Measurements from ENCODE around the gene TOP3A. TPM values are rescaled to one million over a fixed set of nuclear protein-coding genes. Genes with fewer than 3 reads are reported as not detected.

Gene TOP3A
- total and polyA plus RNA-seq, 2 donors (not counting 1 experiment from before 2014, with no cell fraction given): 13.4 to 55.8 TPM

- no peak overlapping the region for H3K4me3 Mint-ChIP-seq
Observed at GRCh38 chr17:18360518-18360917, 45.7 kb upstream of the TOP3A start.

GRCh38 chr17:18356624-18357023 lies 41.8 kb upstream of the TOP3A start:
- H3K4me1 ChIP-seq (ENCODE audit: control insufficient read depth in 2 of 2, insufficient read depth in 2 of 2, low read length in 2 of 2): no peaks in the 10 kb centered on the region
- H3K4me2 ChIP-seq (replicated peaks; ENCODE audit: low read depth, low read length, poor library complexity, severe bottlenecking): no peak overlapping the region
- no peaks in the 10 kb centered on the region for H3K27me3 Mint-ChIP-seq
- ATAC-seq (ENCODE audit: low read depth) (no peak), DNase-seq (no peak)
- no peaks in the 10 kb centered on the region for H3K27me3 ChIP-seq (replicated peaks in 1 of 4; ENCODE audit: control extremely low read depth in 1 of 4, control insufficient read depth in 3 of 4, insufficient read depth in 4 of 4, low read length in 3 of 4)
- peaks cover 0 to 15% of the 10 kb centered on the region in 2 experiments for H3K36me3 ChIP-seq (replicated peaks in 1 of 2; ENCODE audit: control extremely low read depth in 1 of 2, control insufficient read depth in 1 of 2, extremely low read depth in 1 of 2, insufficient read depth in 2 of 2, low read length in 1 of 2)
- H3K9me3 ChIP-seq (ENCODE audit: control extremely low read depth in 1 of 3, control insufficient read depth in 2 of 3, insufficient read depth in 1 of 3, low read length in 2 of 3): no peaks in the 10 kb centered on the region
- H3K4me3 Mint-ChIP-seq: no peak overlapping the region
- TF ChIP-seq EZH2 (IDR thresholded peaks at IDR 0.05; ENCODE audit: borderline replicate concordance, insufficient read depth, low read depth, low read length, poor library complexity, severe bottlenecking) (no peak), CTCF (IDR thresholded peaks at IDR 0.05) (no peak)
- H3K9me3 Mint-ChIP-seq (ENCODE audit: insufficient read depth): no peaks in the 10 kb centered on the region
- POLR2A ChIA-PET: no interaction called here
- no peak overlapping the region for H3K27ac Mint-ChIP-seq
- WGBS (ENCODE audit: insufficient coverage): 82% methylated on average over 9 of the region's 10 CpGs
- H4K20me1 ChIP-seq (ENCODE audit: control insufficient read depth, insufficient read depth, low read length, poor library complexity, severe bottlenecking): no peaks in the 10 kb centered on the region
- H3K79me2 ChIP-seq (ENCODE audit: control insufficient read depth, insufficient read depth, low read length): no peaks in the 10 kb centered on the region
- CTCF ChIA-PET: no interaction called here
- no peak overlapping the region for H3K9ac ChIP-seq (ENCODE audit: low read length)
- H3K4me3 ChIP-seq (ENCODE audit: control extremely low read depth in 1 of 5, extremely low read depth in 1 of 5, insufficient read depth in 1 of 5, low read depth in 2 of 5, low read length in 4 of 5): no peak overlapping the region
- intact Hi-C loops (cut with micrococcal nuclease): no loop called here
- H3K27ac ChIP-seq (ENCODE audit: low read length in 2 of 2): no peak overlapping the region
- no peaks in the 10 kb centered on the region for H3K4me1 Mint-ChIP-seq
- no peak overlapping the region for H2AFZ ChIP-seq (ENCODE audit: insufficient read depth, low read depth, low read length, poor library complexity, severe bottlenecking)

More at GRCh38 chr17:18360518-18360917, 45.7 kb upstream of the TOP3A start:
- H4K20me1 ChIP-seq (ENCODE audit: control insufficient read depth, insufficient read depth, low read length, poor library complexity, severe bottlenecking): no peaks in the 10 kb centered on the region
- intact Hi-C loops (cut with micrococcal nuclease): no loop called here
- 93% methylated on average over 3 of the region's 8 CpGs for WGBS (ENCODE audit: insufficient coverage)
- H3K9ac ChIP-seq (ENCODE audit: low read length): no peak overlapping the region
- no peaks in the 10 kb centered on the region for H3K36me3 ChIP-seq (replicated peaks in 1 of 2; ENCODE audit: control extremely low read depth in 1 of 2, control insufficient read depth in 1 of 2, extremely low read depth in 1 of 2, insufficient read depth in 2 of 2, low read length in 1 of 2)
- no peaks in the 10 kb centered on the region for H3K27me3 ChIP-seq (replicated peaks in 1 of 4; ENCODE audit: control extremely low read depth in 1 of 4, control insufficient read depth in 3 of 4, insufficient read depth in 4 of 4, low read length in 3 of 4)
- POLR2A ChIA-PET: interaction anchor here (0.7 kb wide), 1 partner anchor 12 kb away, joined by 4 read pairs; no protein-coding TSS in a partner anchor
- H3K4me3 ChIP-seq (ENCODE audit: control extremely low read depth in 1 of 5, extremely low read depth in 1 of 5, insufficient read depth in 1 of 5, low read depth in 2 of 5, low read length in 4 of 5): no peak overlapping the region
- TF ChIP-seq CTCF (IDR thresholded peaks at IDR 0.05) (no peak), EZH2 (IDR thresholded peaks at IDR 0.05; ENCODE audit: borderline replicate concordance, insufficient read depth, low read depth, low read length, poor library complexity, severe bottlenecking) (no peak)
- no peak for DNase-seq
- H3K27ac Mint-ChIP-seq: no peak overlapping the region
- peaks cover 5 to 14% of the 10 kb centered on the region in 2 donors for H3K4me1 ChIP-seq (ENCODE audit: control insufficient read depth in 2 of 2, insufficient read depth in 2 of 2, low read length in 2 of 2)
- ATAC-seq (ENCODE audit: low read depth): no peak
- H3K4me2 ChIP-seq (replicated peaks; ENCODE audit: low read depth, low read length, poor library complexity, severe bottlenecking): no peak overlapping the region
- peaks cover 5% of the 10 kb centered on the region for H3K79me2 ChIP-seq (ENCODE audit: control insufficient read depth, insufficient read depth, low read length)
- no peak overlapping the region for H3K27ac ChIP-seq (ENCODE audit: low read length in 2 of 2)
- H2AFZ ChIP-seq (ENCODE audit: insufficient read depth, low read depth, low read length, poor library complexity, severe bottlenecking): no peak overlapping the region
- no peaks in the 10 kb centered on the region for H3K9me3 Mint-ChIP-seq (ENCODE audit: insufficient read depth)
- CTCF ChIA-PET: interaction anchor here (0.7 kb wide), 1 partner anchor 1406 kb away, joined by 4 read pairs; no protein-coding TSS in a partner anchor
- peaks cover 14% of the 10 kb centered on the region for H3K4me1 Mint-ChIP-seq
- H3K9me3 ChIP-seq (ENCODE audit: control extremely low read depth in 1 of 3, control insufficient read depth in 2 of 3, insufficient read depth in 1 of 3, low read length in 2 of 3): no peaks in the 10 kb centered on the region
- no peaks in the 10 kb centered on the region for H3K27me3 Mint-ChIP-seq
